CD4-positive, alpha-beta T cell treated with Interleukin-15 for 4 hours (primary cell): Measurements from ENCODE around the gene ASIC5.
"Not testable (repeated sequence)": the region's sequence is repeated elsewhere in the genome, so short reads cannot be mapped to it uniquely, and the experiment has no call there.

ENCODE experiments used
- DNase-seq: peaks from one replicate; pipeline ENCODE4 v3.0.0-alpha.2; 2020; ENCODE audit warnings: low spot score

Gene ASIC5, protein sequence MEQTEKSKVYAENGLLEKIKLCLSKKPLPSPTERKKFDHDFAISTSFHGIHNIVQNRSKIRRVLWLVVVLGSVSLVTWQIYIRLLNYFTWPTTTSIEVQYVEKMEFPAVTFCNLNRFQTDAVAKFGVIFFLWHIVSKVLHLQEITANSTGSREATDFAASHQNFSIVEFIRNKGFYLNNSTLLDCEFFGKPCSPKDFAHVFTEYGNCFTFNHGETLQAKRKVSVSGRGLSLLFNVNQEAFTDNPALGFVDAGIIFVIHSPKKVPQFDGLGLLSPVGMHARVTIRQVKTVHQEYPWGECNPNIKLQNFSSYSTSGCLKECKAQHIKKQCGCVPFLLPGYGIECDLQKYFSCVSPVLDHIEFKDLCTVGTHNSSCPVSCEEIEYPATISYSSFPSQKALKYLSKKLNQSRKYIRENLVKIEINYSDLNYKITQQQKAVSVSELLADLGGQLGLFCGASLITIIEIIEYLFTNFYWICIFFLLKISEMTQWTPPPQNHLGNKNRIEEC

DNA sequence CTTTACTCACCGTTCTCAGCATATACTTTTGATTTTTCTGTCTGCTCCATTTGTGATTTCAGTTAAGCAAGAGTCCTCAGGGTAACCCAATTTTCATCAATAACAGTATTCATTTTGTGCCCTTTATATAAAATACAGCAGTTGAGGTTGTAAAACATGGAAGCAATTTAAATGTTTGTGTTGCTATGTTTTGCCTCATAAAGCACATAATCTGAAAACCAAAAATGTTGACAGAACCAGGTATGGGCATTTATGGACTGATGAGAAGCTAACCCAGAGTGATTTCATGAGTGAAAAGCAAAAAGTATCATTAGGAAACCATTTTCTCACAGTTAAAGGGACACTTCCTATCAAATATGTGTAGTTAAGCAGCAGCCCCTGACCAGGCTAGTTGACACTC lies at the start of gene ASIC5:
Gene ASIC5 (minus strand): TSS at position 101 of the 400 bp plus-strand sequence. CDS start 51 bp downstream, at position 50.
- no peak for DNase-seq

DNA sequence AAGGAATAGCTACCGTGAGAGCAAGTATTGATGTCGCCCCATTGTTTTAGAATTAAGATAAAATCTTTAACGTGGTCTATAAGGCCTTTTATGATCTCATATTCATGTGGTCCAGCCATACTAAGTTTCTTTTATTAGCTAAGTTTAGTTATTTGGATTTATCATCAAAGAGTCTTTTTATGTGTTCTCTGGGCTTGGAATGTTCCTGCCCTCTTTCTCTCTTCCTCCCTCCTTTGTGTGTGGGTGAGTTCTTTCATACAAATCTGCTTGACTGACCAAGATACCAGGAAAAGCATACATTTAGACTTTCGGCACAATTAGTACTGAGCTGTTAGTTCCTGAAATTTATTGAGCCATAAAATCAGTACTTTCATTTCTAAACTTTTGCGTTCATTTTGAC lies 48.7 kb upstream of the ASIC5 start:
- DNase-seq: no peak

DNA sequence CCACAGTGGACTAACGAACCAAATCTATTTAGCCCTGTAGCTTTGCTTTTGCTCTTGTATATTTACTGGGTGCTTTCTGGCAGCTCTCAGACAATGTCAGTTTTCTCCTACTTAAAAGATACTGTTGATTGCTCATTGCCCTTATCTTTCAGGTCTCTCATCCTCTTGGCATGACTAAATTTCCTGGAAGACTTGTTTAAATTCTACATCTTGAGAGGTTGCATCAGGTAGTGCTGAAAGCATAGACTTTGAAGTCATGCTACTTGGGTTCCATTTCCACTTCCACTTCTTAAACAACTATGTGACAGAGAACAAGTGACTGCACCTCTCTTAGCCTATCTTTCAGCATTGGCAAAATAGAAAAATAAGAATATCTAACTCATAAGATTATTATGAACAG lies 45.8 kb upstream of the ASIC5 start:
- DNase-seq: no peak

DNA sequence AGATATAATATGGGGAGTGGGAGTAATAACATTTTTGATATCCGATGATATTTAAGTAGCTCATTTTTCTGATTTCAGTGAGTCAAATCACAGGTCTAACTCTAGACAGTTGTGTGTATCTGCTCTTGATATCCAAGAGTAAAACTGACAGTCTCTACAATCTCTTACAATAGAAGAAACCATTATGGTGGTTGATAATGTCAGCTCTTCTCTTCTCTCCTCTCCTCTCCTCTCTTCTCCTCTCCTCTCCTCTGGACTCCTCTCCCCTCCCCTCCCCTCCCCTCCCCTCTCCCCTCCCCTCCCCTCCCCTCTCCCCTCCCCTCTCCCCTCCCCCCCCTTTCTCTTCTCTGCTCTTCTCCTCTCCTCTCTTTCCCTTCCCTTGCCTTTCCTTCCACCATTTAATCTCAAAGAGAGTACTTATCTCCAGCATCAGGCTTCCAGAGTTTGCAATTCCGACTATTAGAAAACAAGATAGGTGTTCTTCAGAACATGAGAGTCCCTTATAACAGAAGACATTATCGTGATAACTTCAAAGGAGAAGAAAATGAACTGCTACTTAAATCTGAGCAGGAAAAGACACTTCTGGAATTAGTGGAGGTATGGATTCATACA lies 43.6 kb upstream of the ASIC5 start:
- DNase-seq: no peak

DNA sequence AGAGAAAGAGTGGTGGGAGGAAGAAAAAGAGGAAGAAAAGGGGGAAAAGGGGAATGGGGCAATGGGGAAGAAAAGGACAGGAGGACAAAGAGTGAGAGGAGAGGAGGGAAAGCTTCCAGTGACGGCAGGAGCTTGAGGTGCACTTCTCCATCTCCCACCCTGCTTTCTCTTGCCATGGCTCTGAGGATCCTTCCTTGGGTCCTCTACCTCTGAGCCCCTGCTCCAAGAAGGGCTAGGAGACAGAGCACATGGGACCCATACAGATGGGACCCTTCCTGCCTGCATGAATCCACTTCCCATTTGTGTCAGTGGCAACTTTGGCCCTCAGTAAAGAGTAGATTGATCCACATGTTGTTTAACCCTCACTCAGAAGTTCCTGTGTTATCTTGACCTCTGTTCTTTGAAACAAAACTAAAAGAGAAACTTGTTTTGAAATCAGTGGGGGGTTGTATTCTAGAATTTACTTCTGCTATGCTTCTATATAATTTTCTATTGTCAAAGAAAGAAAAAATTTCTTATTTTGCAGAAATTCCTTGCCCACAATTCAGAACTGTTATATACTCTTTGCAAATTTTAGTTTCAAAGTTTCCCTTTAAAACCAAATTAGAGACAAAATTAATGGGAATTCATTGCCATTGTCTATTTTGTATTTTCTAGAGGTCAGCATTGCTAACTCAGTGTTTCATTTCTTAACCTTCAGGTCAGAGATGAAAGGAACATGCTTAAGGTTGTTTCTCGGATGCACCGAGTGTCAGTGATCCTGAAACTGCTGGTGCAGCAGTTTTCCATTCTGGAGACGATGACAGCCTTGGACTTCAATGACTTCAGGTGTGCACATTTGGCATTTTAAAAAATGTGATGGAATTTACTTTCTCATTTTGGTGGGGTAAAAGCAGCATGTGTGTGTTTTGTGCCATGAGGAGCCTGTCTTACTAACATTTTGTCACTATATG lies 42.4 kb upstream of the ASIC5 start:
- DNase-seq: no peak

DNA sequence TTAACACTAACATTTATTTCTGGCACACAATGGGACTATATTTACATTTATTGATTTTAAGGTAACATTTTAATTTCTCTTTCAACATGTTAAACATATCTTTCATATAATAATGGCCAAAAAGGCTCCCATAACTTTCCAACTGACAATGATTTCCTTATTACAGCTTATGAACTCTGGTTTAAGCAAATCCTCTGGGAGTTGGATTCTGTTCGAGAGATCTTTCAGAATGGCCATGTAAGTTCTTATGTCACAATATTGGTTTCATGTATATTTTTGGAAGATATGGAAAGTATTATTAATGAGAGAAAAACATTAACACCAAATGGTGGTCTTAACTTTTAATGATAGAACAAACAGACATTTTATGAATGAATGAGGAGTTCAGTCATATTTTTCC lies 41.5 kb upstream of the ASIC5 start:
- no peak for DNase-seq

DNA sequence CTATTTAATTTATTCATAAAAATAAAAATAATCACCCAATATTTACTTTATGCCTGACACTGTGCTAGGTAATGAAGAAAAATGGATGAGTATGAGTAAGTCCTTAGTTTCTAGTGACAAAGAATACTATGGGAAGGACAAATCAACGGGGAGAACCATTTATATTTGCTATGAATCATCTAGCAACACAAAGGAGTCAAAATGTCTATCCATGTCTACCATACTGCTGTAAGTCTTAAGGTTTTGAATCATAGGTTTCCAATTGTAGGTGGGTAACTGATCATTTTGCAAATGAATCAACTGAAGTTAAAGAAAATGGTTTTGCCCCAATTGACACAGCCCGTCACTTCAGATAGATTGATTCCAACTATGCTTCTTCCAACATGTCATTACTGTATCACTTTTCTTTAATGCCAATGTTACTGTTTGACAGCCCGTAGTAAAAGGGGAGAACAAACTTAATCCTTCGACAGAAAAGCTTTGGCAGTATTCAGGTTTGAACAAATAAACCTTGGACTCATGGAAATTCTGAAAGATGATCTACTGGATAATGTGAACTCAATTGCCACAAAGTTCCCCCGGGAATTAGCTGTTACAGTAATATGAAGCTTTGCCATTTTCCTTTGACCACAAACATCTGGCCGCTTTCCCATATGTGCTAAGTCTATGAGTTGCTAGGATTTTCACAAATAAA lies 40.6 kb upstream of the ASIC5 start:
- no peak for DNase-seq

DNA sequence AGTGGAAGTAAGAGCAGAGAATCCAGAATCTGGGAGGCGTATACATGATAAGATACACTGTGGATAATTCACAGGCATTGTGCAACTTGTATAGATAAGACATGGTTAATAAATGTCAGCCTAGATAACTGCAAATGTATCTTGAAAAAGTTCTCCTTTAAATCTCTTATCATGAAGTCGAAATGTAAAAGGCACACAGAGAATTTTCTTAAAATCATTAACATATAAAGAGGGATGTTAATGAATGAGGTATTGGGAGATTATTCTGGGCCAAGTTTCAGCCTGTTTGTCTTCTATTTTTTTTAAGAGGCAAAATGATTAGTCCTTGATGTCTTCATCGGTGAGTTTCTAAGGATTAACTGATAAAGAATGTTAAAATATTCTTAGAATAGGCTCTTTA lies 38.3 kb upstream of the ASIC5 start:
- no peak for DNase-seq

DNA sequence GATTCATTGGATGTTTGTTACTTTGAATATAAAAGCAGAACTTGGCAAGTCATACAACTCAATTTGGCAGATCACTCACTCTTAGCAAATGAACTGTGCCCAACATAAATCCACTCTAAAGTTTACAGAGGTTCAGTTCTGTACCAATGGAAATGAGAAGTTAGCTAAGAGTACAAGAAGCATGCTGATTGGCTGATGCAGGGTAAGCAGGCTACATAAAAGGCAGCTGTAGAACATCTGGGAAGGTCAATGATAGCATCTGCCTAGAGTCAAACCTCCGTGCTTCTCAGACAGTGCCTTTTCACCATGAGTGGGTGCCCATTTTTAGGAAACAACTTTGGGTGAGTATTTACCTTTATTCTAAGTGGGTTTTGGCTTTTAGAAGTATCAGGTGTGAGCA lies 37.4 kb upstream of the ASIC5 start, which contains the start of gene TDO2:
Gene TDO2 (plus strand): TSS at position 244 of the 400 bp plus-strand sequence. CDS start 63 bp downstream, at position 307.
- no peak for DNase-seq

DNA sequence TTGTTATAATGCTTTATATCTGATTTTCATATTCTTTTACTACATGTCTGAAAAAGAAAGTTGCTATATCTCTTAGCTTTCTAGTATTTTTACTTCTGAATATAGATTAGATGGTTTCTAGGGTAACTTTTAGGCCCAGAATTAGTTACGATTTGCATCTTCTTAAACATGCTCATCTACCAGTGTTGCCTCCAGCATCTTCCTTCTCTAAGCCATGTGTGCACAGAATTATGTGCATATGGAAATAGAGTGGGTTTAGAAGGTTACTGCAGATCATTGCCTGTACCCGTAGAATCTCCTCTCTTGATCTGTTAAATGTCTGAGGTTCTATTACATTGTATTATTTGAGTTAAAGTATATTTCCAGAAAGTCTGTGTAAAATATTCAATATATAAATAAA lies 34.9 kb upstream of the ASIC5 start:
- DNase-seq: no peak

DNA sequence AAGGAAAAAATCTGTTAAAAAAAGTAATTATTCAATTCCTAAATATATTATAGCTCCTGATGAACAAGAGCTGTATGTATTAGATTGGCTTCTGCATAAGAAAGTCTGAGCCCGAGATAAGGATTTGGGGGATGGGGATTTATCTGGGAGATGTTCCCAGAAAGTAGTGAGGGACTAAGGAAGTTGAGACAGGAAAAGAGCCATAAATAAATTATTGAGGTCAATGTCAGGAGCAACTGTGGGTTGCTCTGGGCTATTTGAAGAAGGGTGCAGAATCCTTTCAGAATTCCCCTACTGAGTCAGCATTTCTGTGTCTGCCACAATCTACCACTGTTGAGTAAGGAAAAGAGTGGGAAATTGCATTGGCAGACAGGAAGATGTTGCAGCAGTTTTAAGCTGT lies 34.3 kb upstream of the ASIC5 start:
- no peak for DNase-seq

DNA sequence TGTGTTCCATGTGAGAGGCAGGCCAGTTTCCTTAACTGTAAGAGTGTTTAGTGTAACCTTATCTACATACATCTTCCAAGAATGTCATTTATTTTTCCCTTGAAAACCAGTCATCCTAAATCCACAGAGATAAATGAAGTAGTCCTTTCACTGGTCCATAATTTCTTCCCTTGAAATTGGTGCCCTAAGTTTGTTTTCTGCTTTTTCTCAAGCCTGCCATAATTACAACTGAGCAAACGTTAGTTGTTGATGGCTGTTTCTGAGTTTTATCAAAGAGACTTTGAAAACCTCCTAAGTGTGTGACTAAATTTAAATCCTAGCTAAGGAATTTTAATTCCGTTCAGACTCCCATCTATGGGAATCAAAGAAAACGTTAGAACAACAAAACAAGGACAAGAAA lies 33.8 kb upstream of the ASIC5 start:
- DNase-seq: no peak

DNA sequence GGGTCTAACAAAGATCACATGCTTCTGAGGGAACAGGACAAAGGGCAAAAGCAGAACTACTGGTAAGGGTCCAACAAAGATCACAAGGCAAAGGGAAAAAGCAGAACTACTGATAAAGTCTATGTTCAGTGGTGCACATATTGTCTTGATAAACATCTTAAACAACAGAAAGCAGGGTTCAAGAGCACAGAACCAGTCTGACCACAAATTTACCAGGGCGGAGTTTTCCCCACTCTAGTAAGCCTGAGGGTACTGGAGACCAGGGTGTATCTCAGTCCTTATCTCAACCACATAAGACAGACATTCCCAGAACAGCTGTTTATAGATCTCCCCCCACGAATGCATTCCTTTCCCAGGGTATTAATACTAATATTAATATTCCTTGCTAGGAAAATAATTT lies 32.3 kb upstream of the ASIC5 start:
- DNase-seq: not testable (repeated sequence)

DNA sequence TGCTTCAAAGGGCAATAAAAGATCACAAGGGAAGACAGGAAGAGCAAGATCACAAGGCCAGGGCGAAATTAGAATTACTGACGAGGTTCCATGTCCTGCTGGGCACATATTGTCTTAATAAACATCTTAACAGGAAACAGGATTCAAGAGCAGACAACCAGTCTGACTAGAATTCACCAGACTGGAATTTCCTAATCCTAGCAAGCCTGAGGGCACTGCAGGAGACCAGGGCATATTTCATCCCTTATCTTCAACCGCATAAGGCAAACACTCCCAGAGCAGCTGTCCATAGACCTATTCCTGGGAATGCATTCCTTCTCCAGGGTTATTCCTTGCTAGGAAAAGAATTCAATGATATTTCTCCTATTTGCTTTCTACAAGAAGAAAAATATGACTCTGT lies 25.0 kb upstream of the ASIC5 start:
- DNase-seq: no peak

DNA sequence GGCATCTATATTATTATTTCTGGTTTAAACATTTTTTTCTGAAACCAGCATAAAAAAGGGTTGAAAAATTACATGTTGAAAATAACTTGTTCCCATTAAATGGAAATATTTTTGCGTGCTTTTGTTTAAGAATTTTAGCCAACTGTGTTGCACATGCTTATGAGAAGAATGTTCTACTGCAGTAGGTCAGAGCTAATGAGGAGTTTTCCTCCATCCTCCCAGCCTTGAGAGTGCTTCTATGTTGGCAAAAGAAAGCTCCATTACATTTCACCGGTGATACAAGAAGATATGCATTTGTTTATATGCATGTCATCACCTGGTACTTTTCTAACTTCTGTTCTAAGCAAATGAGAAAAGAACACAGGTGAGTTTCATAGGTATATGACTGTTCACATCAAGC lies 23.9 kb upstream of the ASIC5 start:
- DNase-seq: no peak

DNA sequence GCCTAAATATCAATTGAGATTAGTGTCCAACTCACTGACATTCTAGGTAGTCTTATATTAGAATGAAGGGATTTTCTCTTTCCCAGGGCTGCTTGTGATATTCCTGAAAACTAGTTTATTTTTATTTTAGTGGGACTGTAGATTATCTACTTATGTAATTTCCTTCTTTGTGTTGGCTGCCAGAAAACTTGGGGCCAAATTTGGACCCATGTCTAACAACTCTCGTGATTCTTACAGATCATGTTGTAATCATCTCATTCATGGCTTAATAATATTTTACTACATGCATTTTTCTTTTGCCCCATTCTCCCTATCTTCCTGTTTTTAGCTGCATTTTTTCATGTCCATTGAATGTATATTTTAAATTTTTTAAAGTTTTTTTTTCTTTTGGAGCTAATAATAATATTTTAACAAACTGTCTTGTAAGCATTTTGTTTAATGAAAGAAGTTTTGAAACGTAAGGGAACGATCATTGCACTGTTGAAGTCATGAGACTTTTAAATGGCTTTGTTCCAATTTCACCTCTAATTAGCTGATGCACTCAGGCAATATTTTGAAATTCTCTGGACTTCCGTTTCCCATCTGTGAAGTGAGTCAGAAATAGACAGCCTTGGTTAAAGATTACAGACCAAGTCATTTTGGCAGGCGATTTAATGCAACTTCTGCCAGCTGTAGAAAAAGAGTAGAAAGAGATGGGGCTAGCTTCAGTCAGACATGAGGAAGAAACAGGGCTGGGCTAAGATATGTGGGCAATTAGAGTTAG lies 23.1 kb upstream of the ASIC5 start:
- no peak for DNase-seq

DNA sequence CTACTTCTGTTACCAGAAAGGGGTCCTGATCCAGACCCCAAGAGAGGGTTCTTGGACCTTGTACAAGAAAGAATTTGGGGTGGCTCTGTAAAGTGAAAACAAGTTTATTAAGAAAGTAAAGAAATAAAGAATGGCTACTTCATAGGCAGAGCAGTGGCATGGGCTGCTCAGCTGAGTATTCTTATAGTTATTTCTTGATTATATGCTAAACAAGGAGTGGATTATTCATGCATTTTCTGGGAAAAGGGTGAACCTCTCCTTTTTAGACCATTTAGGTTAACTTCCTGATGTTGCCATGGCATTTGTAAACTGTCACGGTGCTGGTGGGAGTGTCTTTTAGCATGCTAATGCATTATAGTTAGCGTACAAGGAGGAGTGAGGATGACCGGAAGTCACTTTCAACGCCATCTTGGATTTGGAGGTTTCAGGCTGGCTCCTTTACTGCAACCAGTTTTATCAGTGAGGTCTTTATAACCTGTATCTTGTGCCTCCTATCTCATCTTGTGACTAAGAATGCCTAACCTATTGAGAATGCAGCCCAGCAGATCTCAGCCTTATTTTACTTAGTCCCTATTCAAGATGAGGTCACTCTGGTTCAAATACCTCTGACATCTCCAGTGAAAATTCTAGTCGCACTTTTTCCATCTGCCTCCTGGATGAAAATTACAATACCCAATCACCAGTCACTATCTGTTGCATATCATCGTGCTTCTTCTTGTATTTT lies 21.9 kb upstream of the ASIC5 start:
- DNase-seq: no peak

DNA sequence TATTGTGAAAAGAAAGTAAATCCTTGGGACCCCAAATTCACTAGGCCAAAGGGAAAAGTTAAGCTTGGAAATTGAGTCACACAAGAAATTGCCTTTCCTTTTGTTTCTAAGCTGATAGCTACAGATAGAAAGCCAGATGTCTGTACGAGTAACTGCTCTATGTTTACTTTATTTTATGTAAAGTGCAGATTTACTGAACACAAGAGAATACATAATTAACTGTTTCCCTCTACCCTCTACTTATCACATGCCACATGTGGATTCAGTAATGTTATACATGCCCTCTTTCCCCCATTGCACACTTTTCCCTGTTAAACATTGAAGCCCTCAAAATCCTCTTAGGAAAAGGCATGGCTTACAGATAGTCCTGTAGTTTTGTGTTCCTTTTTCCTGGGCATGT lies 21.0 kb upstream of the ASIC5 start:
- DNase-seq: no peak

DNA sequence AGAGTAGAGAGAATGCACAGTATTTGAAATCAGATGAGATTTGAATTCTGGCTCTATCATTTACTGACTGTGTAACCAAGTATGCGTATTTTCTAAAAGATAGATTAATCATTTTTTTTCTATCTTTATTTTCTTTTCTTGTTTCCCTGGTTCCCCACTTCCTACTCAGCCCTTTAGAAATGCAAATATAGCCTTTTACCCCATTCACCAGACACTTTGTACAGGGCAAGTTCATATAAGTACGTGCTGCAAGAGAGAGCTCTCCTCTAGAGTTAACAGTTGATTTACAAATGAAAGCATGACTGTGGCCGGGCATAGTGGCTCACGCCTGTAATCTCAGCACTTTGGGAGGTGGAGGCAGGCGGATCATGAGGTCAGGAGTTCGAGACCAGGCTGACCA lies 19.6 kb upstream of the ASIC5 start:
- DNase-seq: no peak

DNA sequence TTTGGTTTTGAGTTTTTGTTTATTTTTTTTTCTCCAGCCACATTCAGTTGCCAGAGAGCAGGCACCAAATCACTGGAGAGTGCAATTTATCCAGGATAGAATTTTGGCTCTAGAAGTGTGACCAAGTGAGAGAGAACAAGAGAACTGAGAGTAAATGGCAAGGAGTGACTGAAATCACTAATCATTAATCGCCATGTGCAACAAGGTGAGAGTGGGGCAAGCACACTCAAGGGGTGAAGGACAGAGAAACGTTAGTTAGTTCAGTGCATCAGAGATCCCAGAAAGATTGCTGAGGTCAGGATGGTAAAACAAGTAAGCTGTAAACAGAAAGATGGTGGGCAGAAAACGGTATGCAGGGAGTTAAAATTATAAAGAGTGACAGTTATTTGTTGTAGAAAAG lies 17.8 kb upstream of the ASIC5 start:
- DNase-seq: no peak
